Testis (tissue), 3 donors: ENCODE data around the gene SPEN. TPM values are rescaled to one million over a fixed set of nuclear protein-coding genes. Genes with fewer than 3 reads are reported as not detected.

ENCODE experiments used
- DNase-seq: peaks from one replicate; pipeline ENCODE4 v3.0.0-alpha.2; 2019
- H3K27ac ChIP-seq, 2 donors: fragments of 200-600 bp; sonication (generic); one replicate each; pipeline ENCODE4 v1.5.1; 2019
- H3K27me3 ChIP-seq: fragments of 200-600 bp; sonication (generic); one replicate; pipeline ENCODE4 v1.5.1; 2019
- H3K36me3 ChIP-seq: fragments of 200-600 bp; sonication (generic); one replicate; pipeline ENCODE4 v1.5.1; 2017; ENCODE audit warnings: low read depth; ENCODE audit errors: missing control alignments
- H3K4me1 ChIP-seq: fragments of 200-600 bp; sonication (generic); one replicate; pipeline ENCODE4 v1.5.1; 2019
- H3K4me3 ChIP-seq, 2 donors: fragments of 200-600 bp; sonication (generic); one replicate each; pipeline ENCODE4 v1.5.1; 2017 to 2019
- H3K9me3 ChIP-seq: fragments of 200-600 bp; sonication (generic); one replicate; pipeline ENCODE4 v1.5.1; 2017
- POLR2A ChIP-seq: fragments of 450-650 bp; IDR thresholded peaks from one replicate; pipeline ENCODE4 v1.6.1; 2017; ENCODE audit warnings: antibody characterized with exemption, mild to moderate bottlenecking, moderate library complexity
- WGBS, 2 donors: methylation state at CpG; one replicate each; pipeline ENCODE4 v1.1.5; 2018; 5-methylcytosine and 5-hydroxymethylcytosine counted together
- intact Hi-C: fragments of 100-400 bp; cut with DNase I; formaldehyde crosslinking; loops from one replicate; pipeline ENCODE4 v1.15.1; 2023; ENCODE audit warnings: low total_unique reads
- polyA plus RNA-seq: library from polyadenylated mRNA; stranded (reverse); fragments of 350-450 nt; fragmentation: Illumina TruSeq; extraction: RNeasy Lipid Tissue Mini Kit (QIAGEN cat#74804); gene quantifications from one replicate; pipeline ENCODE4 v1.2.3, GENCODE V29; 2014; ENCODE audit warnings: low read depth, low replicate concordance; ENCODE audit not compliant: insufficient read depth
- total RNA-seq, 2 donors: library from RNA; depleted of rRNA; stranded (reverse); fragments of >200 nt; gene quantifications; one replicate each; pipeline ENCODE4 v1.2.3, GENCODE V29; 2016
- TF ChIP-seq, protein P1 (sequence below), 3 experiments: fragments of 450-650 bp in 2 of 3; fragments of 200-600 bp in 1 of 3; sonication (generic) in 1 of 3; IDR thresholded peaks; one replicate each; pipeline ENCODE4 v1.5.1; 2016 to 2019; ENCODE audit warnings: antibody characterized with exemption in 3 of 3, mild to moderate bottlenecking in 2 of 3, moderate library complexity in 1 of 3

SPEN gene
- total and polyA plus RNA-seq, 3 donors from 2014 or later: 53.2 to 60.6 (median 54.8) TPM

DNA sequence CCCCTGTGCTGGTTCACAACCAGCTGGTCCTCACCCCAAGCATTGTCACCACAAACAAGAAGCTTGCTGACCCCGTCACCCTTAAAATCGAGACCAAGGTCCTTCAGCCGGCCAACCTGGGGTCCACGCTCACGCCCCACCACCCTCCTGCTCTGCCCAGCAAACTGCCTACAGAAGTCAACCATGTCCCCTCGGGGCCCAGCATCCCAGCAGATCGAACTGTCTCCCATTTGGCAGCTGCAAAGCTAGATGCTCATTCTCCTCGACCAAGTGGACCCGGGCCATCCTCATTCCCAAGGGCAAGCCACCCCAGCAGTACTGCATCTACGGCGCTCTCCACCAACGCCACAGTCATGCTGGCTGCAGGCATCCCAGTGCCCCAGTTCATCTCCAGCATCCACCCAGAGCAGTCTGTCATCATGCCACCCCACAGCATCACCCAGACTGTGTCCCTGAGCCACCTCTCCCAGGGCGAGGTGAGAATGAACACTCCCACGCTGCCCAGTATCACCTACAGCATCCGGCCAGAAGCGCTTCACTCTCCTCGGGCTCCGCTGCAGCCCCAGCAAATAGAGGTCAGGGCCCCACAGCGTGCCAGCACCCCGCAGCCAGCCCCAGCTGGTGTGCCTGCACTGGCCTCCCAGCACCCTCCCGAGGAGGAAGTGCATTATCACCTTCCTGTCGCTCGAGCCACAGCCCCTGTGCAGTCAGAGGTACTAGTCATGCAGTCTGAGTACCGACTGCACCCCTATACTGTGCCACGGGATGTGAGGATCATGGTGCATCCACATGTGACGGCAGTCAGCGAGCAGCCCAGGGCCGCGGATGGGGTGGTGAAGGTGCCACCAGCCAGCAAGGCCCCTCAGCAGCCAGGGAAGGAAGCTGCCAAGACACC is 87.8 kb downstream of the SPEN start:
- TF ChIP-seq POLR2A: no peak
- TF ChIP-seq, protein P1, sequence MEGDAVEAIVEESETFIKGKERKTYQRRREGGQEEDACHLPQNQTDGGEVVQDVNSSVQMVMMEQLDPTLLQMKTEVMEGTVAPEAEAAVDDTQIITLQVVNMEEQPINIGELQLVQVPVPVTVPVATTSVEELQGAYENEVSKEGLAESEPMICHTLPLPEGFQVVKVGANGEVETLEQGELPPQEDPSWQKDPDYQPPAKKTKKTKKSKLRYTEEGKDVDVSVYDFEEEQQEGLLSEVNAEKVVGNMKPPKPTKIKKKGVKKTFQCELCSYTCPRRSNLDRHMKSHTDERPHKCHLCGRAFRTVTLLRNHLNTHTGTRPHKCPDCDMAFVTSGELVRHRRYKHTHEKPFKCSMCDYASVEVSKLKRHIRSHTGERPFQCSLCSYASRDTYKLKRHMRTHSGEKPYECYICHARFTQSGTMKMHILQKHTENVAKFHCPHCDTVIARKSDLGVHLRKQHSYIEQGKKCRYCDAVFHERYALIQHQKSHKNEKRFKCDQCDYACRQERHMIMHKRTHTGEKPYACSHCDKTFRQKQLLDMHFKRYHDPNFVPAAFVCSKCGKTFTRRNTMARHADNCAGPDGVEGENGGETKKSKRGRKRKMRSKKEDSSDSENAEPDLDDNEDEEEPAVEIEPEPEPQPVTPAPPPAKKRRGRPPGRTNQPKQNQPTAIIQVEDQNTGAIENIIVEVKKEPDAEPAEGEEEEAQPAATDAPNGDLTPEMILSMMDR (IDR thresholded peaks at IDR 0.05): no peak
- Histone ChIP-seq H3K36me3 (no peaks in the 10 kb centered on the region), H3K9me3 (no peaks in the 10 kb centered on the region), H3K4me1 (peaks cover 14% of the 10 kb centered on the region), H3K27ac (no peak overlapping the region), H3K27me3 (no peaks in the 10 kb centered on the region), H3K4me3 (no peak overlapping the region)
- 94% methylated on average over 29 of the region's 29 CpGs; no CpG with 5 or more reads in 1 of the 2 donors for WGBS, 2 donors
- intact Hi-C loops: no loop called here
- DNase-seq: no peak

DNA sequence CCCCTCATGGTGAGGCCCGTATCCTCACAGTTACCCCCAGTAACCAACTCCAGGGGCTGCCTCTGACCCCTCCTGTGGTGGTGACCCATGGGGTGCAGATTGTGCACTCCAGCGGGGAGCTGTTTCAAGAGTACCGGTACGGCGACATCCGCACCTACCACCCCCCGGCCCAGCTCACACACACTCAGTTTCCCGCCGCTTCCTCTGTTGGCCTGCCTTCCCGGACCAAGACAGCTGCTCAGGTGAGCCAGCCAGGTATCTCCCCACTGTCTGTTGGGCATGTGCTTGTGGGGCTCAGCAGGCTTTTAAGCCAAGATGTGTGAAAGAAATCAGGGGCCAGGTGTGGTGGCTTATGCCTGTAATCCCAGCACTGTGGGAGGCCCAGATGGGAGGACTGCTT is 88.5 kb downstream of the SPEN start:
- Histone ChIP-seq H3K4me3 (no peak overlapping the region), H3K27me3 (no peaks in the 10 kb centered on the region), H3K27ac (no peak overlapping the region), H3K4me1 (peaks cover 14% of the 10 kb centered on the region), H3K9me3 (no peaks in the 10 kb centered on the region), H3K36me3 (no peaks in the 10 kb centered on the region)
- WGBS, 2 donors: 95% methylated on average over 10 of the region's 10 CpGs; no CpG with 5 or more reads in 1 of the 2 donors
- DNase-seq: no peak
- intact Hi-C loops: no loop called here
- TF ChIP-seq, protein P1 (IDR thresholded peaks at IDR 0.05): no peak
- TF ChIP-seq POLR2A: no peak

DNA sequence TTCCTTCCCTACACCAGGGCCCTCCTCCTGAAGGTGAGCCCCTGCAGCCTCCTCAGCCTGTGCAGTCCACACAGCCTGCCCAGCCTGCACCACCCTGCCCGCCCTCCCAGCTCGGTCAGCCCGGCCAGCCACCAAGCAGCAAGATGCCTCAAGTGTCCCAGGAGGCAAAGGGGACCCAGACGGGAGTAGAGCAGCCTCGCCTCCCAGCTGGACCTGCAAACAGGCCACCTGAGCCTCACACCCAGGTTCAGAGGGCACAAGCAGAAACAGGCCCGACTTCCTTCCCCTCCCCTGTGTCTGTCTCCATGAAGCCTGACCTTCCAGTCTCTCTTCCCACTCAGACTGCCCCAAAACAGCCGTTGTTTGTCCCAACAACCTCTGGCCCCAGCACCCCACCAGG is 89.6 kb downstream of the SPEN start:
- TF ChIP-seq, protein P1 (IDR thresholded peaks at IDR 0.05): no peak
- TF ChIP-seq POLR2A: no peak
- no peaks in the 10 kb centered on the region for H3K27me3 ChIP-seq
- no peak for DNase-seq
- no peaks in the 10 kb centered on the region for H3K9me3 ChIP-seq
- no peak overlapping the region for H3K4me3 ChIP-seq
- H3K27ac ChIP-seq: peak overlapping the region in 1 of 2 donors; percentile 72
- intact Hi-C loops: no loop called here
- WGBS, 2 donors: 88 to 90% methylated on average over 3 to 7 of the region's 7 CpGs
- no peaks in the 10 kb centered on the region for H3K36me3 ChIP-seq
- peaks cover 14% of the 10 kb centered on the region for H3K4me1 ChIP-seq

DNA sequence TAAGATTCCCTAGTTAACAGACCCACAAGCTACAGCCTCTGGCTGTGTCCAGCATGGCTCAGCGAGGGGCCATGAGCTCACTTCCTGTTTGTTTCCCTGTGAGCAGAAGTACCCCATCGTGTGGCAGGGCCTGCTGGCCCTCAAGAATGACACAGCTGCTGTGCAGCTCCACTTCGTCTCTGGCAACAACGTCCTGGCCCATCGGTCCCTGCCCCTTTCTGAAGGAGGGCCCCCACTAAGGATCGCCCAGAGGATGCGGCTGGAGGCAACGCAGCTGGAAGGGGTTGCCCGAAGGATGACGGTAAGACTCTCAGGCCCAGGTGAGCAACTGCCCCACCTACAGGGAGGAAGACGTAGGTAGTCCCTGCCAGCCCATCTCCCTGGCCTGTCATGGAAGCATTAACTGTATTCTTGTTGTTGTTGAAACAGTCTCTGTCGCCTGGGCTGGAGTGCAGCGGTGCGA is 90.2 kb downstream of the SPEN start:
- intact Hi-C loops: no loop called here
- no peak overlapping the region for H3K4me3 ChIP-seq
- H3K4me1 ChIP-seq: peaks cover 14% of the 10 kb centered on the region
- no peaks in the 10 kb centered on the region for H3K36me3 ChIP-seq
- WGBS, 2 donors: 79 to 84% methylated on average over 12 to 14 of the region's 14 CpGs
- DNase-seq: no peak
- H3K27me3 ChIP-seq: no peaks in the 10 kb centered on the region
- TF ChIP-seq, protein P1 (IDR thresholded peaks at IDR 0.05): no peak
- TF ChIP-seq POLR2A: no peak
- H3K9me3 ChIP-seq: no peaks in the 10 kb centered on the region
- peak overlapping the region in 1 of 2 donors; percentile 72 for H3K27ac ChIP-seq
